DND-41 (cell line): Measurements from ENCODE around the gene NOC2L.
"Not testable (repeated sequence)": the region's sequence is repeated elsewhere in the genome, so short reads cannot be mapped to it uniquely, and the experiment has no call there.

Source experiments
- CTCF ChIP-seq: IDR thresholded peaks from 2 replicates; pipeline ENCODE4 v1.5.1; 2012; ENCODE audit warnings: borderline replicate concordance, low read length, moderate library complexity, mild to moderate bottlenecking; ENCODE audit not compliant: poor library complexity, severe bottlenecking; ENCODE audit errors: extremely low read depth
- EZH2 ChIP-seq: IDR thresholded peaks from 3 replicates; pipeline ENCODE4 v1.6.1; 2012; ENCODE audit warnings: borderline replicate concordance, low read depth, mild to moderate bottlenecking, moderate library complexity, low read length, inconsistent platforms; ENCODE audit not compliant: severe bottlenecking

GRCh38 chr1:994546-994945 lies 35.5 kb upstream of the NOC2L start:
- not testable (repeated sequence) for TF ChIP-seq CTCF, EZH2
